ENCODE results near the gene MAP3K1.

GRCh38 chr5:56786346-56786745 lies 29.0 kb upstream of the MAP3K1 start:
- TF ChIP-seq CTCF (IDR thresholded peaks at IDR 0.05 in 2 of 3, conservative IDR thresholded peaks at IDR 0.05 in 1 of 3; ENCODE audit: borderline replicate concordance in 1 of 3, insufficient read depth in 1 of 3, low read depth in 2 of 3, low read length in 2 of 3): no peak
- TF ChIP-seq SIN3A (IDR thresholded peaks at IDR 0.05; ENCODE audit: low read depth): no peak
- TF ChIP-seq POLR2A (IDR thresholded peaks at IDR 0.05; ENCODE audit: borderline replicate concordance, extremely low read depth, insufficient read depth, insufficient read length): no peak
- no peak for TF ChIP-seq REST (IDR thresholded peaks at IDR 0.05; ENCODE audit: low read depth)
- TF ChIP-seq RAD21 (IDR thresholded peaks at IDR 0.05; ENCODE audit: low read depth): no peak
- no peak for TF ChIP-seq FOSL1 (IDR thresholded peaks at IDR 0.05; ENCODE audit: low read depth)
- TF ChIP-seq JUND (IDR thresholded peaks at IDR 0.05): no peak
- no peak for TF ChIP-seq EZH2 (IDR thresholded peaks at IDR 0.05)
- no peak for TF ChIP-seq POLR2AphosphoS5 (IDR thresholded peaks at IDR 0.05; ENCODE audit: low read depth, low read length)
- no peak for TF ChIP-seq ZBTB33 (IDR thresholded peaks at IDR 0.05; ENCODE audit: extremely low read depth, insufficient replicate concordance, low read length)
- no peak for TF ChIP-seq EZH2phosphoT487 (IDR thresholded peaks at IDR 0.05; ENCODE audit: borderline replicate concordance)
- TF ChIP-seq SRF (IDR thresholded peaks at IDR 0.05; ENCODE audit: low read depth): no peak
- no peak for TF ChIP-seq SP1 (IDR thresholded peaks at IDR 0.05; ENCODE audit: low read depth)
- no peak for TF ChIP-seq ZFX (IDR thresholded peaks at IDR 0.05)
